CD4-positive, alpha-beta T cell (primary cell): ENCODE measurements around the gene CRYBB1. TPM values are rescaled to one million over a fixed set of nuclear protein-coding genes. Genes with fewer than 3 reads are reported as not detected.

Experiments used
- ATAC-seq: fragments of 200-7000 bp; cut with Tn5 transposase; one replicate; pipeline ENCODE4 v1.10.0; 2022; ENCODE audit warnings: mild to moderate bottlenecking; ENCODE audit not compliant: poor library complexity
- CTCF ChIA-PET: fragments of 350-600 bp; sonication (Branson Sonifier 250); formaldehyde crosslinking; loops from one replicate; lab custom pipeline; 2021; ENCODE audit warnings: antibody characterized with exemption, inconsistent platforms; lab: Charles Lee
- POLR2A ChIA-PET: fragments of 350-600 bp; sonication (Branson Sonifier 250); formaldehyde crosslinking; loops from one replicate; lab custom pipeline; 2021; ENCODE audit warnings: antibody characterized with exemption, inconsistent platforms; lab: Charles Lee
- DNase-seq, 14 experiments: peaks; one replicate each; pipeline ENCODE4 v3.0.0-alpha.2; 2013 to 2020; ENCODE audit warnings: mixed read lengths in 2 of 14
- H3K27ac ChIP-seq, 2 donors: one replicate each; pipeline versions ENCODE4 v1.5.1 to v1.7.0; 2013; ENCODE audit warnings: low read length in 2 of 2, low read depth in 1 of 2, mild to moderate bottlenecking in 1 of 2
- H3K27me3 ChIP-seq, 2 experiments: 1 replicate in 1 of 2; 2 replicates in 1 of 2; pipeline versions ENCODE4 v1.6.1 to v1.7.0; 2013; ENCODE audit warnings: low read length in 2 of 2, control low read depth in 1 of 2, mild to moderate bottlenecking in 1 of 2, moderate library complexity in 1 of 2; ENCODE audit not compliant: insufficient read depth in 2 of 2, control insufficient read depth in 1 of 2
- H3K36me3 ChIP-seq: one replicate; pipeline ENCODE4 v1.6.1; 2013; ENCODE audit warnings: low read length, control low read depth; ENCODE audit not compliant: insufficient read depth
- H3K4me1 ChIP-seq: one replicate; pipeline ENCODE4 v1.6.1; 2013; ENCODE audit warnings: low read length, control low read depth; ENCODE audit not compliant: insufficient read depth
- H3K4me3 ChIP-seq: one replicate; pipeline ENCODE4 v1.5.1; 2013; ENCODE audit warnings: mild to moderate bottlenecking, low read length, moderate library complexity
- H3K9me3 ChIP-seq, 2 experiments: 1 replicate in 1 of 2; 2 replicates in 1 of 2; pipeline versions ENCODE4 v1.6.1 to v1.7.0; 2013; ENCODE audit warnings: low read length in 2 of 2, mild to moderate bottlenecking in 2 of 2, control low read depth in 1 of 2, moderate library complexity in 1 of 2; ENCODE audit not compliant: control insufficient read depth in 1 of 2, insufficient read depth in 1 of 2
- H3K27ac Mint-ChIP-seq: one replicate; pipeline ENCODE4 v1.8.0; 2020; ENCODE audit warnings: mixed read lengths
- H3K27me3 Mint-ChIP-seq: one replicate; pipeline ENCODE4 v1.8.0; 2021; ENCODE audit warnings: mixed read lengths
- H3K36me3 Mint-ChIP-seq: one replicate; pipeline ENCODE4 v1.8.0; 2021; ENCODE audit warnings: low read depth, mixed read lengths
- H3K4me1 Mint-ChIP-seq: one replicate; pipeline ENCODE4 v1.8.0; 2021; ENCODE audit warnings: low read depth, mixed read lengths
- H3K4me3 Mint-ChIP-seq: one replicate; pipeline ENCODE4 v1.8.0; 2020; ENCODE audit warnings: mild to moderate bottlenecking, mixed read lengths
- H3K9me3 Mint-ChIP-seq: one replicate; pipeline ENCODE4 v1.8.0; 2020; ENCODE audit warnings: mixed read lengths
- CTCF ChIP-seq: fragments of 200-600 bp; IDR thresholded peaks from one replicate; pipeline ENCODE4 v1.8.0; 2022; ENCODE audit warnings: antibody characterized with exemption, mild to moderate bottlenecking
- intact Hi-C, 2 experiments: fragments of 100-400 bp; cut with DNase I in 1 of 2; cut with micrococcal nuclease in 1 of 2; formaldehyde crosslinking; loops; one replicate each; pipeline versions ENCODE4 v1.15.1 to v1.9.0; 2023 to 2025; cut with DNase I, micrococcal nuclease
- total RNA-seq, 174 experiments: library from RNA in 2 of 174; stranded (reverse) in 2 of 174; gene quantifications; one replicate each; pipeline ENCODE4 v1.2.3 and lab custom pipeline; 2021 to 2026

Gene CRYBB1
- total RNA-seq, 2 experiments from 2014 or later: not detected

GRCh38 chr22:26593763-26594162 is 24.1 kb downstream of the CRYBB1 start:
- Mint-ChIP-seq H3K36me3 (peaks cover 6% of the 10 kb centered on the region), H3K27ac (peak overlapping the region; percentile 51), H3K4me3 (no peak overlapping the region), H3K9me3 (no peaks in the 10 kb centered on the region), H3K27me3 (no peaks in the 10 kb centered on the region), H3K4me1 (peaks cover 41% of the 10 kb centered on the region)
- Histone ChIP-seq H3K4me3 (no peak overlapping the region), H3K27ac (peak overlapping the region in 1 of 2 donors; percentile 16), H3K4me1 (peaks cover 48% of the 10 kb centered on the region), H3K9me3 (no peaks in the 10 kb centered on the region), H3K27me3 (no peaks in the 10 kb centered on the region), H3K36me3 (no peaks in the 10 kb centered on the region)
- ChIA-PET CTCF (interaction anchor here (0.9 kb wide), 1 partner anchor 12 kb away, joined by 3 read pairs; no protein-coding TSS in a partner anchor), POLR2A (interaction anchor here (1.3 to 1.6 kb wide), 2 partner anchors 17 to 110 kb away, joined by 4 to 5 read pairs; partner anchors contain the start of genes HPS4 and SRRD)
- intact Hi-C loops: loop anchor here in 1 of 2 experiments (5.0 kb wide), 1 partner anchor 79 kb away; no protein-coding TSS in a partner anchor
- no peak for TF ChIP-seq CTCF
- DNase-seq (no peak), ATAC-seq (no peak)

- CTCF ChIA-PET: no interaction called here
- Mint-ChIP-seq H3K4me3 (peak overlapping the region; percentile 68), H3K9me3 (no peaks in the 10 kb centered on the region), H3K27ac (peak overlapping the region; percentile 65), H3K36me3 (peaks cover 14% of the 10 kb centered on the region), H3K4me1 (peaks cover 50% of the 10 kb centered on the region), H3K27me3 (no peaks in the 10 kb centered on the region)
- Histone ChIP-seq H3K27me3 (no peaks in the 10 kb centered on the region), H3K36me3 (no peaks in the 10 kb centered on the region), H3K4me1 (peaks cover 51% of the 10 kb centered on the region), H3K27ac (peak overlapping the region in 1 of 2 donors; percentile 29), H3K4me3 (no peak overlapping the region), H3K9me3 (no peaks in the 10 kb centered on the region)
- peak; percentile 7 to 84 (median 30) for DNase-seq
- POLR2A ChIA-PET: interaction anchor here (0.9 to 1.7 kb wide), 4 partner anchors 12 to 109 kb away, joined by 3 to 10 read pairs (median 4); partner anchors contain the start of genes HPS4 and SRRD
- TF ChIP-seq CTCF: no peak
- intact Hi-C loops: loop anchor here in 1 of 2 experiments (5.0 kb wide), 1 partner anchor 80 kb away; no protein-coding TSS in a partner anchor
- peak; percentile 36 for ATAC-seq
These were observed 25.4 kb downstream of the CRYBB1 start for GRCh38 chr22:26592421-26592891.

GRCh38 chr22:26589845-26590736 is 27.7 kb downstream of the CRYBB1 start, which contains the start of gene TPST2:
TPST2 (minus strand) TSS chr22:26590132; CDS start chr22:26541630, 48,502 bp downstream.
- peak within 1 kb of the TSS; percentile 93 for H3K4me3 Mint-ChIP-seq
- peak within 1 kb of the TSS; percentile 37 to 59 for H3K27ac ChIP-seq
- H3K27ac Mint-ChIP-seq: peak within 1 kb of the TSS; percentile 89
- intact Hi-C loops: loop anchor here (1.0 to 5.0 kb wide), 6 partner anchors 57 to 161 kb away; partner anchors contain the start of genes HPS4 (in 2 of the 2), SRRD (in 2 of the 2), ASPHD2 (in 1 of the 2) and TFIP11 (in 1 of the 2)
- POLR2A ChIA-PET: interaction anchor here (0.7 to 1.0 kb wide), 3 partner anchors 54 to 107 kb away, joined by 3 read pairs; partner anchors contain the start of genes HPS4, SRRD and TFIP11
- H3K4me1 ChIP-seq: peaks cover 73% of the 10 kb centered on the region
- no peaks in the 10 kb centered on the region for H3K27me3 ChIP-seq
- no peaks in the 10 kb centered on the region for H3K27me3 Mint-ChIP-seq
- no peak for TF ChIP-seq CTCF
- no peaks in the 10 kb centered on the region for H3K9me3 ChIP-seq
- CTCF ChIA-PET: interaction anchor here (1.2 kb wide), 1 partner anchor 75 kb away, joined by 3 read pairs; no protein-coding TSS in a partner anchor
- H3K4me3 ChIP-seq: peak within 1 kb of the TSS; percentile 79
- H3K36me3 Mint-ChIP-seq: peaks cover 14% of the 10 kb centered on the region
- ATAC-seq (peak; percentile 83), DNase-seq (peak; percentile 58 to 93 (median 74))
- peaks cover 66% of the 10 kb centered on the region for H3K4me1 Mint-ChIP-seq
- H3K9me3 Mint-ChIP-seq: no peaks in the 10 kb centered on the region
- H3K36me3 ChIP-seq: peaks cover 3% of the 10 kb centered on the region
